Endothelial cell (in vitro differentiated cells): Measurements from ENCODE around the gene NT5DC2. TPM values are rescaled to one million over a fixed set of nuclear protein-coding genes. Genes with fewer than 3 reads are reported as not detected.

Experiments
- DNase-seq: peaks from one replicate; pipeline ENCODE4 v3.0.0; 2021; ENCODE audit warnings: low spot score
- H3K27ac Mint-ChIP-seq: one replicate; pipeline ENCODE4 v1.8.0; 2021; ENCODE audit warnings: mixed read lengths, inconsistent platforms; ENCODE audit not compliant: unreplicated experiment
- H3K27me3 Mint-ChIP-seq: one replicate; pipeline ENCODE4 v1.8.0; 2021; ENCODE audit warnings: mild to moderate bottlenecking, moderate library complexity, mixed read lengths, inconsistent platforms; ENCODE audit not compliant: unreplicated experiment
- H3K36me3 Mint-ChIP-seq: one replicate; pipeline ENCODE4 v1.8.0; 2021; ENCODE audit warnings: mild to moderate bottlenecking, low read depth, mixed read lengths, inconsistent platforms; ENCODE audit not compliant: unreplicated experiment
- H3K4me1 Mint-ChIP-seq: one replicate; pipeline ENCODE4 v1.8.0; 2021; ENCODE audit warnings: mild to moderate bottlenecking, mixed read lengths, inconsistent platforms; ENCODE audit not compliant: unreplicated experiment
- H3K4me3 Mint-ChIP-seq: one replicate; pipeline ENCODE4 v1.8.0; 2021; ENCODE audit warnings: mild to moderate bottlenecking, mixed read lengths, inconsistent platforms; ENCODE audit not compliant: unreplicated experiment
- H3K9me3 Mint-ChIP-seq: one replicate; pipeline ENCODE4 v1.8.0; 2021; ENCODE audit warnings: mixed read lengths, inconsistent platforms; ENCODE audit not compliant: unreplicated experiment
- CTCF ChIP-seq: fragments of 200-600 bp; sonication (generic); IDR thresholded peaks from one replicate; pipeline ENCODE4 v1.5.0; 2021; ENCODE audit warnings: antibody characterized with exemption; ENCODE audit not compliant: unreplicated experiment
- total RNA-seq: library from RNA; stranded (reverse); fragmentation: NEBNext Ultra II Directional; extraction: Animal tissue kit (Norgen Biotek cat#: 25700); gene quantifications from one replicate; pipeline ENCODE4 v1.2.1, GENCODE V29; 2021; ENCODE audit not compliant: unreplicated experiment

Gene NT5DC2
- total RNA-seq, 1 donor from 2014 or later, result 252 TPM

- H3K9me3 Mint-ChIP-seq, result no peaks in the 10 kb centered on the region
- H3K4me3 Mint-ChIP-seq, result no peak overlapping the region
- peak overlapping the region; percentile 48 for H3K27ac Mint-ChIP-seq
- H3K4me1 Mint-ChIP-seq, result peaks cover 37% of the 10 kb centered on the region
- DNase-seq, result no peak
- H3K36me3 Mint-ChIP-seq, result peaks cover 53% of the 10 kb centered on the region
- no peak for TF ChIP-seq CTCF
- H3K27me3 Mint-ChIP-seq, result peaks cover 20% of the 10 kb centered on the region
Observed at GRCh38 chr3:52484680-52485461, 48.8 kb downstream of the NT5DC2 start.

GRCh38 chr3:52483577-52484381, 49.9 kb downstream of the NT5DC2 start:
- H3K4me1 Mint-ChIP-seq, result peaks cover 33% of the 10 kb centered on the region
- H3K27me3 Mint-ChIP-seq, result peaks cover 21% of the 10 kb centered on the region
- peak overlapping the region; percentile 17 for H3K4me3 Mint-ChIP-seq
- H3K9me3 Mint-ChIP-seq, result no peaks in the 10 kb centered on the region
- DNase-seq, result no peak
- no peak for TF ChIP-seq CTCF
- peak overlapping the region; percentile 31 for H3K27ac Mint-ChIP-seq
- peaks cover 62% of the 10 kb centered on the region for H3K36me3 Mint-ChIP-seq

DNA sequence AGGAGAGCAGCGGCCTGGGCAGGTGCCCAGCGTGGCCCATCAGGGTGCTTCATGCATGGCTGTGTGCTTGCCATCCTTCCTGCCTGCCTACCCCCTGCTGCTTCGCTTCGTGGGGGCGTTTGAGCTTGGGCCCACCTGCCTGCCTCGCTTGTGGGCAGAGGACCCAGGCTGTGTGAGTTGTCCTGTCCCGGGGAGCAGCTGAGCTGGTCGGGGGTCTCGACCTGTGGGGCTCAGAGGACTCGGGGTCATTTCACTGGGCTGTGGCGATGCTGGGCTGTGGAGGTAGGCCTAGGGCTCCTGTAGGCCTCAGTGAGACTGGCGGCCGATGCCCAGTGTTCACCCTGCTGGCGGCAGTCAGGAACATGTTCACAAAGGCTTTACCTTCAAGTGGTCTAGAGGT, 50.6 kb downstream of the NT5DC2 start:
- Mint-ChIP-seq H3K27ac (peak overlapping the region; percentile 30), H3K27me3 (peaks cover 19% of the 10 kb centered on the region), H3K4me3 (no peak overlapping the region), H3K36me3 (peaks cover 64% of the 10 kb centered on the region), H3K9me3 (no peaks in the 10 kb centered on the region), H3K4me1 (peaks cover 33% of the 10 kb centered on the region)
- no peak for TF ChIP-seq CTCF
- DNase-seq, result no peak

GRCh38 chr3:52481819-52482521, 51.7 kb downstream of the NT5DC2 start:
- Mint-ChIP-seq H3K36me3 (peaks cover 65% of the 10 kb centered on the region), H3K27ac (peak overlapping the region; percentile 74), H3K4me3 (no peak overlapping the region), H3K9me3 (no peaks in the 10 kb centered on the region), H3K4me1 (peaks cover 29% of the 10 kb centered on the region), H3K27me3 (peaks cover 15% of the 10 kb centered on the region)
- peak; percentile 88 for TF ChIP-seq CTCF
- peak; percentile 80 for DNase-seq
